ENCODE measurements around the gene PRR32. TPM values are rescaled to one million over a fixed set of nuclear protein-coding genes. Genes with fewer than 3 reads are reported as not detected.

Gene PRR32
- total and polyA plus RNA-seq, 4 donors: 0.02 TPM; not detected in 3

GRCh38 chrX:126847143-126847542, 27.6 kb downstream of the PRR32 start:
- no peaks in the 10 kb centered on the region for H3K27me3 ChIP-seq (ENCODE audit: control insufficient read depth in 3 of 3, insufficient read depth in 3 of 3, low read length in 2 of 3)
- no peaks in the 10 kb centered on the region for H3K36me3 ChIP-seq (ENCODE audit: control insufficient read depth in 4 of 4, insufficient read depth in 4 of 4, low read length in 4 of 4)
- no peaks in the 10 kb centered on the region for H3K4me1 ChIP-seq (ENCODE audit: control insufficient read depth in 5 of 5, insufficient read depth in 5 of 5, low read length in 5 of 5)
- H3K4me3 ChIP-seq: no peak overlapping the region
- no peak overlapping the region for H3K9ac ChIP-seq (ENCODE audit: insufficient read depth in 1 of 2, low read length in 2 of 2)
- no peaks in the 10 kb centered on the region for H3K9me3 ChIP-seq (ENCODE audit: control insufficient read depth in 4 of 4, insufficient read depth in 3 of 4, low read length in 3 of 4)
- ATAC-seq (ENCODE audit: insufficient read depth, low FRiP score) (no peak), DNase-seq (no peak)
- no peak overlapping the region for H3K27ac ChIP-seq (ENCODE audit: low read depth in 1 of 2, low read length in 1 of 2)
- TF ChIP-seq CTCF (IDR thresholded peaks at IDR 0.05; ENCODE audit: control extremely low read depth, extremely low read depth): no peak
- 35 to 75% methylated on average over 3 of the region's 3 CpGs for WGBS, 2 donors

- no peak overlapping the region for H3K4me3 ChIP-seq
- no peak overlapping the region for H3K27ac ChIP-seq (ENCODE audit: low read depth in 1 of 2, low read length in 1 of 2)
- no peak overlapping the region for H3K9ac ChIP-seq (ENCODE audit: insufficient read depth in 1 of 2, low read length in 2 of 2)
- DNase-seq (no peak), ATAC-seq (ENCODE audit: insufficient read depth, low FRiP score) (no peak)
- H3K4me1 ChIP-seq (ENCODE audit: control insufficient read depth in 5 of 5, insufficient read depth in 5 of 5, low read length in 5 of 5): no peaks in the 10 kb centered on the region
- WGBS, 2 donors: 58 to 73% methylated on average over 5 of the region's 5 CpGs
- no peak for TF ChIP-seq CTCF (IDR thresholded peaks at IDR 0.05; ENCODE audit: control extremely low read depth, extremely low read depth)
- peaks cover 0 to 3% (median under 1%) of the 10 kb centered on the region in 4 donors for H3K9me3 ChIP-seq (ENCODE audit: control insufficient read depth in 4 of 4, insufficient read depth in 3 of 4, low read length in 3 of 4)
- H3K36me3 ChIP-seq (ENCODE audit: control insufficient read depth in 4 of 4, insufficient read depth in 4 of 4, low read length in 4 of 4): no peaks in the 10 kb centered on the region
- no peaks in the 10 kb centered on the region for H3K27me3 ChIP-seq (ENCODE audit: control insufficient read depth in 3 of 3, insufficient read depth in 3 of 3, low read length in 2 of 3)
Measured at GRCh38 chrX:126855839-126856524, 36.5 kb downstream of the PRR32 start.
